Hematopoietic multipotent progenitor cell treated with erythropoietin and hydrocortisone succinate and interleukin-3 and kit ligand, for 17 days (in vitro differentiated cells): ENCODE measurements around the gene KANK3.
"Not testable (repeated sequence)": the region's sequence is repeated elsewhere in the genome, so short reads cannot be mapped to it uniquely, and the experiment has no call there.

Experiments used
- DNase-seq: peaks from one replicate; pipeline ENCODE4 v3.0.0-alpha.2; 2015; ENCODE audit warnings: low spot score

KANK3 gene

GRCh38 chr19:8337728-8338127 lies 5.3 kb downstream of the KANK3 start:
- no peak for DNase-seq

- DNase-seq = no peak
Observed at GRCh38 chr19:8336660-8337059, 6.4 kb downstream of the KANK3 start.

- DNase-seq = no peak
Observed at GRCh38 chr19:8336072-8336569, 6.9 kb downstream of the KANK3 start.

- no peak for DNase-seq
Observed at GRCh38 chr19:8335343-8336071, 7.6 kb downstream of the KANK3 start.

GRCh38 chr19:8334458-8335342 lies 8.4 kb downstream of the KANK3 start:
- no peak for DNase-seq

GRCh38 chr19:8333767-8334457 lies 9.2 kb downstream of the KANK3 start:
- no peak for DNase-seq

GRCh38 chr19:8332976-8333766 lies 9.9 kb downstream of the KANK3 start:
- no peak for DNase-seq

- no peak for DNase-seq
Observed at GRCh38 chr19:8331263-8331845, 11.7 kb downstream of the KANK3 start.

- DNase-seq = no peak
Observed at GRCh38 chr19:8329996-8330395, 13.1 kb downstream of the KANK3 start.

- DNase-seq = no peak
Observed at GRCh38 chr19:8325454-8325853, 17.6 kb downstream of the KANK3 start.

GRCh38 chr19:8324186-8325050 lies 18.6 kb downstream of the KANK3 start:
- DNase-seq = no peak

GRCh38 chr19:8323781-8324185 lies 19.3 kb downstream of the KANK3 start:
- no peak for DNase-seq

- no peak for DNase-seq
Observed at GRCh38 chr19:8322638-8322997, 20.4 kb downstream of the KANK3 start.

- DNase-seq = peak; percentile 33
Observed at GRCh38 chr19:8321986-8322637, 20.9 kb downstream of the KANK3 start.

GRCh38 chr19:8321067-8321985 lies 21.7 kb downstream of the KANK3 start, which contains the start of the genes NDUFA7 and RPS28:
NDUFA7 (minus strand) TSS chr19:8321375; CDS start chr19:8321358, 17 bp downstream.
RPS28 (plus strand) TSS chr19:8321496; CDS start chr19:8321531, 35 bp downstream.
- peak; percentile 98 for DNase-seq

GRCh38 chr19:8320564-8321066 lies 22.4 kb downstream of the KANK3 start:
- peak; percentile 23 for DNase-seq

GRCh38 chr19:8319807-8320520 lies 23.1 kb downstream of the KANK3 start:
- DNase-seq = no peak

GRCh38 chr19:8318835-8319234 lies 24.2 kb downstream of the KANK3 start:
- not testable (repeated sequence) for DNase-seq
